ENCODE data around the gene MAMDC4. TPM values are rescaled to one million over a fixed set of nuclear protein-coding genes. Genes with fewer than 3 reads are reported as not detected.
A peak's percentile ranks its signal among the peaks of the same experiment; 100 is the strongest.
"Not testable (repeated sequence)": the region's sequence is repeated elsewhere in the genome, so short reads cannot be mapped to it uniquely, and the experiment has no call there.

Gene MAMDC4
- 10 to 100 TPM; 18.6 to 27.4 TPM for total RNA-seq

- no peak within 1 kb of the TSS for H3K27ac Mint-ChIP-seq
- no peaks in the 10 kb centered on the region for H3K9me3 Mint-ChIP-seq
- no peaks in the 10 kb centered on the region for H3K4me1 Mint-ChIP-seq
- no peak for ATAC-seq (replicated peaks)
- H3K4me3 Mint-ChIP-seq: peak within 1 kb of the TSS; percentile 91
- peaks cover 5% of the 10 kb centered on the region for H3K27me3 Mint-ChIP-seq
- peaks cover 36% of the 10 kb centered on the region for H3K36me3 Mint-ChIP-seq (ENCODE audit: low read depth)
Measured at GRCh38 chr9:136851941-136852663, at the start of gene MAMDC4. MAMDC4 (plus strand) TSS chr9:136852346; CDS start chr9:136852417, 71 bp downstream.

DNA sequence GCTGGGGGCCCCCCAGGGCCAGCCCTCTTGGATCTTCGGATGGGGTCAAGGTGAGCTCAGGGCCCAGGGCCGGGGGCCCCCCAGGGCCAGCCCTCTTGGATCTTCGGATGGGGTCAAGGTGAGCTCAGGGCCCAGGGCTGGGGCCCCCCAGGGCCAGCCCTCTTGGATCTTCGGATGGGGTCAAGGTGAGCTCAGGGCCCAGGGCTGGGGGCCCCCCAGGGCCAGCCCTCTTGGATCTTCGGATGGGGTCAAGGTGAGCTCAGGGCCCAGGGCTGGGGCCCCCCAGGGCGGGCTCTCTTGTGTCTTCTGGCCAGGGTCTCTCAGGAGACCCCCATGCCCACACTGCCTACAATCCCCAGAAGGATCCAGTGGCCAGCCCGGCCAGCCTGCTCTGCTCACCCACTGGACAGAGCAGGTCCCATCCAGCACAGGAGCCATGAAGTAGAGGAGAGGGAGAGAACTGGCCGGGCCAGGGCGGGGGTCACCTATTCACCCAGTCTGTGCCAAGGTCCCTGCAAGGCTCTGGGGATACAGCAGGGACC is 49.1 kb upstream of the MAMDC4 start:
- not testable (repeated sequence) for ATAC-seq (replicated peaks); H3K4me3 Mint-ChIP-seq; H3K27ac Mint-ChIP-seq; H3K36me3 Mint-ChIP-seq (ENCODE audit: low read depth); H3K4me1 Mint-ChIP-seq; H3K27me3 Mint-ChIP-seq; H3K9me3 Mint-ChIP-seq

DNA sequence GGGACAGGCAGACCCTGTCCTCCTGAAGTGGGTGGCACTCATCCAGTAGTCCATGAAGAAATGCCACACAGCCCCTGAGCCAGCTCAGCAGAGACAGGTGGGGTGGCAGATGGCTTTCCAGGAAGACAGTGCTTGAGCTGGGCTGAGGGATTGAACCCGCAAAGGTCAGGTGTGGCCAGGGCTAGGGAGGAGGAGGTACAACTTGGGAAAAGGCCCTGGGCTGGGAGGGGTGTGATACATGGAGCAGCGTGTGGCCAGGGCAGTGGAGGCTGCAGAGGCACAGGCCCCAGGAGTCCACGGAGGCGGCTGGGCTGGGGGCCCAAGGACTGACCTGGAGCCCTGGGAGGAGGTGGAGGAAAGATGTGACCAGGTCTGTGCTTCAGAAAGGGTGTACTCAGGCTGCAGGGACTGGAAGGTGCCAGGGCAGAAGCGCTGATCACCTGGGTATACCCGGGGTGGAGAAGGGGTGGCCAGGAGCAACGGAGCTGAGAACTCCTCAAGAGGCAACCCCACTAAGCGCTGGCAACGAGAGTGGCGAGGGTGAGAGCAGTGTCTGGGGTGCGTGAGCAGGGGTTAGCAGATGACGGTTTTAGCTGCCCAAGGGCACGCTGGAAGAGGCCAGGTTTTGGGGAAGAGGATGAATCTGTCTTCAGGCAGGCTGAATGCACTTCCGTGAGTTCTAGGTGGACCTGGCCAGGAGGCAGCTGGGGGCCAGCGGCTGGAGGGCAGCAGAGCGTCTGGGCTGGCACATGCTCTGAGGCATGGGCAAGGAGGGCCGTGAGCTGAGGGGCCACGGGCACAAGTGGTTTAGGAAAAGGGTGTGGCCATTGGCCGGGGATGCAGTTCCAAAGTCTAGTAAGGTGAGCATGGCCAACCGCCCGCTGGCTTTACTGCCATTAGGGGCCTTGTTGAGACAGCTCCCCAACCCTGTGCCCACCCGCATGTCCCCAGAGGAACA is 48.3 kb upstream of the MAMDC4 start:
- no peaks in the 10 kb centered on the region for H3K27me3 Mint-ChIP-seq
- H3K36me3 Mint-ChIP-seq (ENCODE audit: low read depth): peaks cover 3% of the 10 kb centered on the region
- no peak overlapping the region for H3K4me3 Mint-ChIP-seq
- peaks cover under 1% of the 10 kb centered on the region for H3K4me1 Mint-ChIP-seq
- H3K27ac Mint-ChIP-seq: no peak overlapping the region
- no peaks in the 10 kb centered on the region for H3K9me3 Mint-ChIP-seq
- no peak for ATAC-seq (replicated peaks)

DNA sequence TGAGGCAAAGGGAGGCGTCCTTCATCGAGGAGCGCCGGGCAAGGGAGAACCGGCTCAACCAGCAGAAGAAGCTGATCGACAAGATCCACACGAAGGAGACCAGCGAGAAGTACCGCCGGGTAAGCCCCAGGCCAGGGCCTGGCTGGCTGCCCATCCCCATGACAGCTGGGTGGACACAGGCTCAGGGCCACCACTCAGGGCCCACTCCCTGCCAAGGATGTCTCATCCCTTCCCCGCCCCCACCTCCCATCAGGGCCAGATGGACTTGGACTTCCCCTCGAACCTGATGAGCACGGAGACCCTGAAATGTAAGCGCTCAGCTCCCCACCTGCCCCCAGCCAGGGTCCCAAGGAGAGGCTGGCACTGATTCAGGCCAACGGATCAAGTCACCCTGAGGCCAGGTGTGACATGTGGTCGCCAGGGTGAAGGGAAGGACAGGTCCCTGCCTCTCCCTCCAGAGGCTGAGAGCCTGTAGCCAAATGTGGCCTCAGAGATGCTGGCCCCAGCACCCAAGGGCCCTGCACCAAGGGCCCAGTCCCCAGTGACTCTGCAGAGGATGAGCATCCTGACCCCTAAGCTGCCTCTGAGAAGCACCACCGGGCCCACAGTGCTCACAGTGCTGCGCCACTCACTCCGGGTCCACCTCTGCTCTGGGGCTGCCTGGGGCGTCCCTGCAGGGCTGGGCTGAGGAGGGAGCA is 47.5 kb upstream of the MAMDC4 start:
- Mint-ChIP-seq H3K36me3 (ENCODE audit: low read depth) (peaks cover 11% of the 10 kb centered on the region), H3K27me3 (no peaks in the 10 kb centered on the region), H3K27ac (no peak overlapping the region), H3K4me3 (no peak overlapping the region), H3K9me3 (no peaks in the 10 kb centered on the region), H3K4me1 (peaks cover 4% of the 10 kb centered on the region)
- no peak for ATAC-seq (replicated peaks)

- Mint-ChIP-seq H3K27ac (no peak overlapping the region), H3K4me3 (no peak overlapping the region)
- no peak for ATAC-seq (replicated peaks)
Measured at GRCh38 chr9:136805207-136805740, 46.9 kb upstream of the MAMDC4 start.

DNA sequence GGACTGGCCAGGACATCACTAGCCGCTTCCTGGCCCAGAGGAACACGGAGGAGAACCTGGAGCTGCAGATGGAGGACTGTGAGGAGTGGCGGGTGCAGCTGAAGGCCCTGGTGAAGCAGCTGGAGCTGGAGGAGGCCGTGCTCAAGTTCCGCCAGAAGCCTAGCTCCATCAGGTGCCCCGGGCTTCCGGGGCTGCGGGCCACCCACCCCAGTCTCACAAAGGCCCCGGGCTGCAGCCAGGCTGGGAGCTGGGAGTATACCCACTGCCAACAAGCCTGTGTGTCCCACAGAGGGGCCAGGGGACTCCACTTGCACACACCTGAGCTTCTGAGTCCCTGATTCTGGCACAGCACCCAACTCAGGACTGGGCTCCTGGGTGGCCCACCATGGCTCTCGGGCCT is 46.1 kb upstream of the MAMDC4 start:
- peak overlapping the region; percentile 81 for H3K4me3 Mint-ChIP-seq
- no peak for ATAC-seq (replicated peaks)
- no peaks in the 10 kb centered on the region for H3K27me3 Mint-ChIP-seq
- peaks cover 21% of the 10 kb centered on the region for H3K36me3 Mint-ChIP-seq (ENCODE audit: low read depth)
- H3K9me3 Mint-ChIP-seq: no peaks in the 10 kb centered on the region
- peaks cover 4% of the 10 kb centered on the region for H3K4me1 Mint-ChIP-seq
- H3K27ac Mint-ChIP-seq: peak overlapping the region; percentile 87

More at GRCh38 chr9:136805207-136805740, 46.9 kb upstream of the MAMDC4 start:
- peaks cover 4% of the 10 kb centered on the region for H3K4me1 Mint-ChIP-seq
- no peaks in the 10 kb centered on the region for H3K9me3 Mint-ChIP-seq
- no peaks in the 10 kb centered on the region for H3K27me3 Mint-ChIP-seq
- peaks cover 17% of the 10 kb centered on the region for H3K36me3 Mint-ChIP-seq (ENCODE audit: low read depth)

- Mint-ChIP-seq H3K4me3 (peak overlapping the region; percentile 81), H3K4me1 (peaks cover 4% of the 10 kb centered on the region), H3K9me3 (no peaks in the 10 kb centered on the region), H3K27me3 (no peaks in the 10 kb centered on the region), H3K27ac (peak overlapping the region; percentile 87), H3K36me3 (ENCODE audit: low read depth) (peaks cover 23% of the 10 kb centered on the region)
- ATAC-seq (replicated peaks): no peak
Measured at GRCh38 chr9:136806631-136807201, 45.4 kb upstream of the MAMDC4 start.

- no peaks in the 10 kb centered on the region for H3K9me3 Mint-ChIP-seq
- peak; percentile 92 for ATAC-seq (replicated peaks)
- H3K4me1 Mint-ChIP-seq: peaks cover 4% of the 10 kb centered on the region
- H3K4me3 Mint-ChIP-seq: peak within 1 kb of the TSS; percentile 92
- peak within 1 kb of the TSS; percentile 87 for H3K27ac Mint-ChIP-seq
- H3K27me3 Mint-ChIP-seq: no peaks in the 10 kb centered on the region
- H3K36me3 Mint-ChIP-seq (ENCODE audit: low read depth): peaks cover 24% of the 10 kb centered on the region
Measured at GRCh38 chr9:136807281-136808074, 44.7 kb upstream of the MAMDC4 start, which contains the start of gene RABL6. RABL6 (plus strand) TSS chr9:136807948; CDS start chr9:136808197, 249 bp downstream.

- no peaks in the 10 kb centered on the region for H3K27me3 Mint-ChIP-seq
- H3K36me3 Mint-ChIP-seq (ENCODE audit: low read depth): peaks cover 31% of the 10 kb centered on the region
- peak overlapping the region; percentile 80 for H3K27ac Mint-ChIP-seq
- H3K4me3 Mint-ChIP-seq: peak overlapping the region; percentile 92
- ATAC-seq (replicated peaks): peak; percentile 25
- H3K9me3 Mint-ChIP-seq: no peaks in the 10 kb centered on the region
- peaks cover 9% of the 10 kb centered on the region for H3K4me1 Mint-ChIP-seq
Measured at GRCh38 chr9:136808075-136808805, 43.9 kb upstream of the MAMDC4 start.

DNA sequence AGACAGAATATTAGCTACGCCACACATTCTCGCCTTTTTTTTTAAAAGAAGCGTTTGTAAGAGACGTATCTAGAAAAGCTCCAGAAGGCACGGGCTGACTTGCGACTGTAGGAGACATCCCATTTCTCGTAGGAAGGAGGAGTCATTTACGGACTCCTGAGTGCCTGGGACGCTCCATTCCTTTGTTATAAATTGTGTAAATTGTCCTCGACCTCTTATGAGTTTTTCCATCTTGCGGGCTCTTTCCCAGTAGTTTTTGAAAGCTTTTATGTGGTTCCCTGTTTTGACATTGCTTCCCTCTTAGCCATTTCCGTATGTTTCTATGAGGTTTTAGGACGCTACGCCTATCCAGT is 43.4 kb upstream of the MAMDC4 start:
- Mint-ChIP-seq H3K27me3 (no peaks in the 10 kb centered on the region), H3K9me3 (no peaks in the 10 kb centered on the region), H3K4me1 (peaks cover 11% of the 10 kb centered on the region), H3K27ac (peak overlapping the region; percentile 80), H3K36me3 (ENCODE audit: low read depth) (peaks cover 37% of the 10 kb centered on the region), H3K4me3 (peak overlapping the region; percentile 92)
- ATAC-seq (replicated peaks): no peak

- Mint-ChIP-seq H3K4me1 (peaks cover 16% of the 10 kb centered on the region), H3K4me3 (no peak overlapping the region), H3K27me3 (no peaks in the 10 kb centered on the region), H3K36me3 (ENCODE audit: low read depth) (peaks cover 67% of the 10 kb centered on the region), H3K27ac (peak overlapping the region; percentile 58), H3K9me3 (no peaks in the 10 kb centered on the region)
- ATAC-seq (replicated peaks): no peak
Measured at GRCh38 chr9:136814725-136815421, 37.3 kb upstream of the MAMDC4 start.

- no peaks in the 10 kb centered on the region for H3K9me3 Mint-ChIP-seq
- peak overlapping the region; percentile 58 for H3K27ac Mint-ChIP-seq
- peaks cover 63% of the 10 kb centered on the region for H3K36me3 Mint-ChIP-seq (ENCODE audit: low read depth)
- no peaks in the 10 kb centered on the region for H3K27me3 Mint-ChIP-seq
- H3K4me1 Mint-ChIP-seq: peaks cover 16% of the 10 kb centered on the region
- no peak overlapping the region for H3K4me3 Mint-ChIP-seq
- ATAC-seq (replicated peaks): no peak
Measured at GRCh38 chr9:136815422-136815782, 36.7 kb upstream of the MAMDC4 start.
